Calu3 (cell line): Measurements from ENCODE around the gene ATP6V0B. TPM values are rescaled to one million over a fixed set of nuclear protein-coding genes. Genes with fewer than 3 reads are reported as not detected.

Experiments used
- BruUV-seq: library from RNA; stranded (reverse); fragments of 400-500 nt; replicated peaks from 2 replicates; lab custom pipeline; 2021; lab: Mats Ljungman, UMichigan
- CTCF ChIA-PET: fragments of 300-600 bp; sonication (Branson Sonifier 250); formaldehyde crosslinking; loops from one replicate; lab custom pipeline; 2022; ENCODE audit warnings: antibody characterized with exemption; lab: Charles Lee
- DNase-seq: peaks from one replicate; pipeline ENCODE4 v3.0.0; 2022
- H3K27ac Mint-ChIP-seq: one replicate; pipeline ENCODE4 v1.8.0; 2022; ENCODE audit warnings: mixed read lengths; ENCODE audit not compliant: unreplicated experiment
- H3K27me3 Mint-ChIP-seq: one replicate; pipeline ENCODE4 v1.8.0; 2022; ENCODE audit warnings: mixed read lengths; ENCODE audit not compliant: unreplicated experiment
- H3K36me3 Mint-ChIP-seq: one replicate; pipeline ENCODE4 v1.8.0; 2022; ENCODE audit warnings: mild to moderate bottlenecking, moderate library complexity, mixed read lengths; ENCODE audit not compliant: insufficient read depth, unreplicated experiment
- H3K4me1 Mint-ChIP-seq: one replicate; pipeline ENCODE4 v1.8.0; 2022; ENCODE audit warnings: mild to moderate bottlenecking, low read depth, mixed read lengths; ENCODE audit not compliant: unreplicated experiment
- H3K4me3 Mint-ChIP-seq: one replicate; pipeline ENCODE4 v1.8.0; 2022; ENCODE audit warnings: mild to moderate bottlenecking, low read depth, moderate library complexity, mixed read lengths; ENCODE audit not compliant: unreplicated experiment
- H3K9me3 Mint-ChIP-seq: one replicate; pipeline ENCODE4 v1.8.0; 2022; ENCODE audit warnings: low read depth, mixed read lengths; ENCODE audit not compliant: unreplicated experiment
- CTCF ChIP-seq: fragments of 200-600 bp; IDR thresholded peaks from one replicate; pipeline ENCODE4 v1.8.0; 2022; ENCODE audit warnings: antibody characterized with exemption; ENCODE audit not compliant: unreplicated experiment
- intact Hi-C: fragments of 100-400 bp; cut with micrococcal nuclease; formaldehyde crosslinking; loops from one replicate; pipeline ENCODE4 v1.10.0; 2022; ENCODE audit not compliant: unreplicated experiment
- total RNA-seq: library from RNA; stranded (reverse); gene quantifications from 2 replicates; pipeline ENCODE4 v1.2.3, GENCODE V29; 2022

Gene ATP6V0B
- total RNA-seq, 1 experiment from 2014 or later: 141 TPM

GRCh38 chr1:43953361-43953760 lies 21.4 kb upstream of the ATP6V0B start:
- H3K36me3 Mint-ChIP-seq: no peaks in the 10 kb centered on the region
- BruUV-seq: no TSS peak
- DNase-seq: no peak
- H3K27me3 Mint-ChIP-seq: no peaks in the 10 kb centered on the region
- no peak for TF ChIP-seq CTCF
- H3K9me3 Mint-ChIP-seq: no peaks in the 10 kb centered on the region
- CTCF ChIA-PET: interaction anchor here (0.5 to 0.7 kb wide), 2 partner anchors 283 to 1602 kb away, joined by 3 read pairs; no protein-coding TSS in a partner anchor
- H3K27ac Mint-ChIP-seq: no peak overlapping the region
- intact Hi-C loops: no loop called here
- H3K4me3 Mint-ChIP-seq: no peak overlapping the region
- peaks cover 9% of the 10 kb centered on the region for H3K4me1 Mint-ChIP-seq

GRCh38 chr1:43954036-43954435 lies 20.7 kb upstream of the ATP6V0B start:
- H3K27ac Mint-ChIP-seq: no peak overlapping the region
- H3K9me3 Mint-ChIP-seq: no peaks in the 10 kb centered on the region
- CTCF ChIA-PET: interaction anchor here (0.7 kb wide), 1 partner anchor 1602 kb away, joined by 3 read pairs; no protein-coding TSS in a partner anchor
- no peak for TF ChIP-seq CTCF
- H3K36me3 Mint-ChIP-seq: no peaks in the 10 kb centered on the region
- BruUV-seq: no TSS peak
- H3K27me3 Mint-ChIP-seq: no peaks in the 10 kb centered on the region
- intact Hi-C loops: no loop called here
- no peak overlapping the region for H3K4me3 Mint-ChIP-seq
- DNase-seq: no peak
- peaks cover 9% of the 10 kb centered on the region for H3K4me1 Mint-ChIP-seq

GRCh38 chr1:43956234-43956633 lies 18.5 kb upstream of the ATP6V0B start:
- H3K4me3 Mint-ChIP-seq: no peak overlapping the region
- H3K27ac Mint-ChIP-seq: no peak overlapping the region
- no peaks in the 10 kb centered on the region for H3K27me3 Mint-ChIP-seq
- TF ChIP-seq CTCF: no peak
- no peaks in the 10 kb centered on the region for H3K4me1 Mint-ChIP-seq
- H3K36me3 Mint-ChIP-seq: no peaks in the 10 kb centered on the region
- CTCF ChIA-PET: interaction anchor here (0.6 kb wide), 1 partner anchor 434 kb away, joined by 3 read pairs; no protein-coding TSS in a partner anchor
- no TSS peak for BruUV-seq
- intact Hi-C loops: no loop called here
- DNase-seq: no peak
- H3K9me3 Mint-ChIP-seq: no peaks in the 10 kb centered on the region

GRCh38 chr1:43957407-43958040 lies 17.2 kb upstream of the ATP6V0B start:
- Mint-ChIP-seq H3K27ac (no peak overlapping the region), H3K4me3 (no peak overlapping the region), H3K9me3 (no peaks in the 10 kb centered on the region), H3K27me3 (no peaks in the 10 kb centered on the region), H3K4me1 (no peaks in the 10 kb centered on the region), H3K36me3 (no peaks in the 10 kb centered on the region)
- no TSS peak for BruUV-seq
- no peak for DNase-seq
- TF ChIP-seq CTCF: no peak
- CTCF ChIA-PET: no interaction called here
- intact Hi-C loops: no loop called here
